ENCODE data around the gene INPP5E.

DNA sequence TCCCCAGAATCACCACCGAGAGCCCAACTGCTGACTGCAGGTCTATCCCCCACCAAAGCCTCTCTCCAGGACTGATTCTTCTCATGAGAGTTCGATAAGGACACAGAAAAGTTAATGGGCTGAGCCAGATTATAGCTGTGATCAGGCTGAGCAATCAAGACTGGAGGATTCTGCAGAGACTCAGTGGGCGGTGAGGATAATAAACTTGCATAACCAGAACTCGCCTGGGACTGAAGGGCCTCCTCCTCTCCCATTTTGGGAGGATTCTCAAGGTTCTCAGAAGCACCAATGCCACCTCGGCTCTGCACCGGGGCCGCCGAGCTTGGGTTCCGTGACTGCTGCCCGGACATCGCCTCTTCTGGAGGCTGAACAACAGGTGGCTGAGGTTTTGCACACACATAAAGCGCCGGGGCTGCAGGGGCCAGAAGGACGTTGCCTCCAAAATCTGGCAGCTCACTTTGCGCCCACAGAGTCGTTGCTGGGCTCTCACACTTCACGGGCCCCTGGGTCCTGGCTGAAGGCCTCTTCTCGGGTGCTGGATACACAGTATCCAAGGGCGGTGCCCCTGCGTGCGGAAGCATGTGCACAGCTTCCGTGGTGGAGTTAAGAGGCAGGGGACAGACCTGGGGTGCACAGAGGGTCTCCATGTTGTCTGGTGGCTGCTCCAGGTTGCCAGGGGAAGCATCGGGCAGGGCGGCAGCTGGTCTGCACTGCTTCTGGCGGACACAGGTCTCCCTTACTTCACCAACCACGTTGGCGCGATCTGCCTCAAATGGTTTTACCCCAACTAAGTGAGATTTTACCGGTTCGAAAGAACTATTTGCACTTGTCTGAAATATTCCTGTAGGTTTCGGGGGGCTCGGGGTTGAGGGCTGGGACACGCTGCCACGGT is 35.6 kb upstream of the INPP5E start:
- TF ChIP-seq EZH2 (IDR thresholded peaks at IDR 0.05; ENCODE audit: insufficient read depth, poor library complexity, severe bottlenecking) (no peak), EZH2phosphoT487 (IDR thresholded peaks at IDR 0.05; ENCODE audit: insufficient read depth, low read depth) (no peak)

Data from GM23248 (cell line).